ENCODE data around the gene PCDHA9.

PCDHA9 gene

GRCh38 chr5:140877262-140877581, 29.0 kb downstream of the PCDHA9 start:
- no peak for TF ChIP-seq CTCF (conservative IDR thresholded peaks at IDR 0.05; ENCODE audit: low read depth)
- DNase-seq (ENCODE audit: low spot score) = no peak
- H3K27ac ChIP-seq = no peak overlapping the region
- ChIA-PET POLR2A (ENCODE audit: low non-redundant PET) (no interaction called here), CTCF (interaction anchor here (1.0 kb wide), 1 partner anchor 451 kb away, joined by 5 read pairs; no protein-coding TSS in a partner anchor)

- TF ChIP-seq CTCF (conservative IDR thresholded peaks at IDR 0.05; ENCODE audit: low read depth) = peak; percentile 78
- no peak within 1 kb of the TSS for H3K27ac ChIP-seq
- ChIA-PET POLR2A (ENCODE audit: low non-redundant PET) (no interaction called here), CTCF (interaction anchor here (0.6 to 4.0 kb wide), 20 partner anchors 9 to 1055 kb away, joined by 3 to 50 read pairs (median 4); partner anchors contain the start of genes PCDHA11, PCDHA8, PCDHAC1 and PCDHAC2)
- peak; percentile 59 for DNase-seq (ENCODE audit: low spot score)
Measured at GRCh38 chr5:140881889-140882590, 33.9 kb downstream of the PCDHA9 start, which contains the start of gene PCDHA13. TSS of gene PCDHA13 (plus strand) at chr5:140882124. CDS start at chr5:140882269, 145 bp downstream.

GRCh38 chr5:140882591-140882899, 34.4 kb downstream of the PCDHA9 start:
- POLR2A ChIA-PET (ENCODE audit: low non-redundant PET) = no interaction called here
- H3K27ac ChIP-seq = no peak overlapping the region
- peak; percentile 62 for DNase-seq (ENCODE audit: low spot score)
- no peak for TF ChIP-seq CTCF (conservative IDR thresholded peaks at IDR 0.05; ENCODE audit: low read depth)
- CTCF ChIA-PET = interaction anchor here (0.6 to 4.0 kb wide), 16 partner anchors 9 to 1054 kb away, joined by 3 to 50 read pairs (median 4); partner anchors contain the start of genes PCDHA11, PCDHA8, PCDHAC1 and PCDHAC2

GRCh38 chr5:140883373-140883772, 35.2 kb downstream of the PCDHA9 start:
- POLR2A ChIA-PET (ENCODE audit: low non-redundant PET) = no interaction called here
- no peak for TF ChIP-seq CTCF (conservative IDR thresholded peaks at IDR 0.05; ENCODE audit: low read depth)
- no peak overlapping the region for H3K27ac ChIP-seq
- CTCF ChIA-PET = interaction anchor here (0.5 to 4.0 kb wide), 10 partner anchors 24 to 157 kb away, joined by 3 to 50 read pairs (median 4); partner anchors contain the start of genes PCDHA8 and PCDHAC1
- DNase-seq (ENCODE audit: low spot score) = no peak

GRCh38 chr5:140883927-140884697, 35.9 kb downstream of the PCDHA9 start:
- DNase-seq (ENCODE audit: low spot score) = no peak
- ChIA-PET CTCF (interaction anchor here (0.5 to 2.5 kb wide), 4 partner anchors 42 to 151 kb away, joined by 3 to 15 read pairs (median 6); partner anchors contain the start of gene PCDHAC1), POLR2A (ENCODE audit: low non-redundant PET) (no interaction called here)
- no peak overlapping the region for H3K27ac ChIP-seq
- no peak for TF ChIP-seq CTCF (conservative IDR thresholded peaks at IDR 0.05; ENCODE audit: low read depth)
